Measurements from ENCODE around the gene RAB12.
"Not testable (repeated sequence)": the region's sequence is repeated elsewhere in the genome, so short reads cannot be mapped to it uniquely, and the experiment has no call there.

Gene RAB12, protein sequence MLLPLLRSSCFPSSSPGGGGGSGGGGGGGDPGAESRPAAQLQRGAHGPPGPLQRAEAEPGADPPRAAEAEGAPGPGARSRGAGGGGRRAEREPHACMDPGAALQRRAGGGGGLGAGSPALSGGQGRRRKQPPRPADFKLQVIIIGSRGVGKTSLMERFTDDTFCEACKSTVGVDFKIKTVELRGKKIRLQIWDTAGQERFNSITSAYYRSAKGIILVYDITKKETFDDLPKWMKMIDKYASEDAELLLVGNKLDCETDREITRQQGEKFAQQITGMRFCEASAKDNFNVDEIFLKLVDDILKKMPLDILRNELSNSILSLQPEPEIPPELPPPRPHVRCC

DNA sequence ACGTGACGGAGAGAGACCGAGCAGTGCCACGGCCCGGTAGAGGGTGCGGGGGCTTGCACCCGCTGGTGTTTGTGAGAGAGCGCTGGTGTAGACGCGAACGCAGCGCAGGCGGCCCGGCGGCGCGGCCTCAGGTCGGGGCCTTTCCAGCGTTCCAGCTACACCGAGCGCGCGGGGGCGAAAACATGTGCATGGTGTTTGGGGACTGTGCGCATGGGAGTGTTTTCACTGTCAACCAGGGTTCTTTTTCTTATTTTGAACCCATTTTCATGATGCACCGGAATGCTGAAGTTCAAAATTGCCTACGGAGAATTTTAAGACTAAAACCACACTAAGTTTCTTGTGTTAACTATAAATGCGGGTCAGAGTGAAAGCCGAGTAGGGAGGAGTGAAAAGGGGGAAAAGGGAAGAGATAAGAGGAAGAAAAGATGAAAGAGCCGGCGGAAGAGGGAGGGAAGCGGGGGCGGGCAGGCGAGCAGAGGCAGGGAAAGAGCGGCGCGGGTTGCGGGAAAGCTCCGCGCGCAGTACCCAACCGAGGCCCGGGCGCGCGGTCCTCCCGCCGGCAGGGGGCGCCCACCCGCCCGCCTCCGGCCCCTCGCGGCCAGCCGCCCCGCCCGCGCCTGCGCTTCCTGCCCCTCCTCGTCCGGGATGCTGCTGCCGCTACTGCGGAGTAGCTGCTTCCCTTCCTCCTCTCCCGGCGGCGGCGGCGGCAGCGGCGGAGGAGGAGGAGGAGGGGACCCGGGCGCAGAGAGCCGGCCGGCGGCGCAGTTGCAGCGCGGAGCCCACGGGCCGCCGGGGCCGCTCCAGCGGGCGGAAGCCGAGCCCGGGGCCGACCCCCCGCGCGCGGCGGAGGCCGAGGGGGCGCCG is at the start of gene RAB12:
Gene RAB12 (plus strand): TSS at position 643 of the 864 bp plus-strand sequence. CDS start 3 bp downstream, at position 646.
- DNase-seq (ENCODE audit: low spot score), result peak; percentile 90
- in situ Hi-C loops (cut with MboI; ENCODE audit: low pct_unique_long_range_greater_than_20kb, low sequenced_read_pairs, unreplicated experiment), result no loop called here
- TF ChIP-seq, protein P1, sequence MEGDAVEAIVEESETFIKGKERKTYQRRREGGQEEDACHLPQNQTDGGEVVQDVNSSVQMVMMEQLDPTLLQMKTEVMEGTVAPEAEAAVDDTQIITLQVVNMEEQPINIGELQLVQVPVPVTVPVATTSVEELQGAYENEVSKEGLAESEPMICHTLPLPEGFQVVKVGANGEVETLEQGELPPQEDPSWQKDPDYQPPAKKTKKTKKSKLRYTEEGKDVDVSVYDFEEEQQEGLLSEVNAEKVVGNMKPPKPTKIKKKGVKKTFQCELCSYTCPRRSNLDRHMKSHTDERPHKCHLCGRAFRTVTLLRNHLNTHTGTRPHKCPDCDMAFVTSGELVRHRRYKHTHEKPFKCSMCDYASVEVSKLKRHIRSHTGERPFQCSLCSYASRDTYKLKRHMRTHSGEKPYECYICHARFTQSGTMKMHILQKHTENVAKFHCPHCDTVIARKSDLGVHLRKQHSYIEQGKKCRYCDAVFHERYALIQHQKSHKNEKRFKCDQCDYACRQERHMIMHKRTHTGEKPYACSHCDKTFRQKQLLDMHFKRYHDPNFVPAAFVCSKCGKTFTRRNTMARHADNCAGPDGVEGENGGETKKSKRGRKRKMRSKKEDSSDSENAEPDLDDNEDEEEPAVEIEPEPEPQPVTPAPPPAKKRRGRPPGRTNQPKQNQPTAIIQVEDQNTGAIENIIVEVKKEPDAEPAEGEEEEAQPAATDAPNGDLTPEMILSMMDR (IDR thresholded peaks at IDR 0.05; ENCODE audit: extremely low read depth, insufficient read depth, missing control alignments), result peak; percentile 87

DNA sequence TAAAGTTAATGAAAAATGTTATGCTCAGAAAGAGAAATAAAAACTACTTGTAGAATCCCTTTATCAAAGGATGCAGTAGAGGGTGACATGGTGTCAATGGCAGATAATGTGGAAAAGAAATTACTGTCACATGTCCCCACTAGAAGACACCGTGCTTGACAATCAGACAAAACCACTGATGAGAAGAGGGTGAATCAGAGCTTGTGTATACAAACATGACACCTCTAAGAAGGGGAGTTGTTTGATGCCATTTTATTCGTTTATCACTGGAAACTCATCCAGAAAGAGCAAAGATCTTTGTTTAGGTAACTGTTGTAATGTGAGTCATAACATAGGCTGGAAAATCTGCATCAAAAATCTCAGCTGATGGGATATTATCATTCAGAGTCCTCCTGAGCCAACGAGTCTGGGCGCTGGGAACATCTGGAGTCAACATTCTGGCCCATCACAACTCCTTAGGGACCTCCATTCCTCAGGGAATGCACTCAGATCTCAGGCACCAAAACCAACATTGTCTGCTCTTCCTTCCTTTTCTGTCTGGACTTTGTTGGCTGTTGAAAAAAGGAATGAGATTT is 49.5 kb upstream of the RAB12 start:
- TF ChIP-seq, protein P1 (IDR thresholded peaks at IDR 0.05; ENCODE audit: extremely low read depth, insufficient read depth, missing control alignments), result no peak
- in situ Hi-C loops (cut with MboI; ENCODE audit: low pct_unique_long_range_greater_than_20kb, low sequenced_read_pairs, unreplicated experiment), result no loop called here
- DNase-seq (ENCODE audit: low spot score), result no peak

DNA sequence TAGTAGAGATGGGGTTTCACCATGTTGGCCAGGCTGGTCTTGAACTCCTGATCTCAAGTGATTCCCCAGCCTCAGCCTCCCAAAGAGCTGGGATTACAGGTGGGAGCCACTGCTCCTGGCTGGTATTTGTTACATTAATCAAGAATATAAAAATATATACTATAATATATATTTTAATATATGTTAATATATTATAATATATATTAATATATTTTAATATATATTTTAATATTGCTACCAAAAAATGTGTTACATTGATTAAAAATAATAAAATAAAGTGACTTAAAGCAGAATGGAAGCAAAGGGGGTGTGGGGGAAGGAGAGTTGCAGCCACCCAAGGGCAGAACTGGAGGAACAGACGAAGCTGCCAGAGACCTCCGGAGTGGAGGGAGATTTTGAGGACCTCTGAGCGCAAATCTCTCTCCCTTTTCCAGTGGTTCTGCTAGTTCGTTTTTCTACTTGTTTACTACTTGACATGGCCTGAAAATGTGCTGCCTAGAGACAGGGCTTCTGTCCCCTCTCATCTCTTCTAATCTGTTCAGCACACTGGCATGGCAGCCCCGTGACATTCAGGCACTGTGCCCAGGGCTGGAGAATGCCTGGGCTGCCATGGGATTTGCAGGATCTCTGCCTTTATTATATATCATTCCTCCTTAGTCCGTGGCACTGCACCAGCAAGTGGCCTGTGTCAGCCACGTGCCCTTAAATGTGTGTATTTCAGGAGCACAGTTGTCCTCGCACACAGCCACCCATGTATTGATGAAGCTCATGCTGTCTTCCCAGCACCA is 47.9 kb upstream of the RAB12 start:
- TF ChIP-seq, protein P1 (IDR thresholded peaks at IDR 0.05; ENCODE audit: extremely low read depth, insufficient read depth, missing control alignments), result no peak
- DNase-seq (ENCODE audit: low spot score), result no peak
- in situ Hi-C loops (cut with MboI; ENCODE audit: low pct_unique_long_range_greater_than_20kb, low sequenced_read_pairs, unreplicated experiment), result no loop called here

DNA sequence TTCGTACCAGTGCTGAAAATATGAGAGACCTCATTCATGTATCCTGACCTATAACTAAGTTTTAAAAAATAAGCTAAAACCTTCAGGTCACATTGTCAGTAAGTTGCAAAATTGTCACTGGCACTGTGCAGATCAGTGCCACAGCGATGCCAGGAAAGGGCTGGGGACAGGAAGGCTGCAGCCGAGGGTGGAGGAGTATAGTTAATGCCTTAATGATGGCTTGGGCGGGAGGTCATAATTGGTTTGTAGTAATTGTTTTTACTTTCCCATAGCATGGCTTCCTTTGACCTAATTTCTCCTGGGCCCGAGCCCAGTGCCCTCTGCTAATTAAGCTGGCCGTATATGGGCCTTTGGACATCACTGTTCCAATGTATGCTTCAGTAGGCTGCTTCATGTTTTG is 47.2 kb upstream of the RAB12 start:
- TF ChIP-seq, protein P1 (IDR thresholded peaks at IDR 0.05; ENCODE audit: extremely low read depth, insufficient read depth, missing control alignments), result no peak
- in situ Hi-C loops (cut with MboI; ENCODE audit: low pct_unique_long_range_greater_than_20kb, low sequenced_read_pairs, unreplicated experiment), result no loop called here
- no peak for DNase-seq (ENCODE audit: low spot score)

DNA sequence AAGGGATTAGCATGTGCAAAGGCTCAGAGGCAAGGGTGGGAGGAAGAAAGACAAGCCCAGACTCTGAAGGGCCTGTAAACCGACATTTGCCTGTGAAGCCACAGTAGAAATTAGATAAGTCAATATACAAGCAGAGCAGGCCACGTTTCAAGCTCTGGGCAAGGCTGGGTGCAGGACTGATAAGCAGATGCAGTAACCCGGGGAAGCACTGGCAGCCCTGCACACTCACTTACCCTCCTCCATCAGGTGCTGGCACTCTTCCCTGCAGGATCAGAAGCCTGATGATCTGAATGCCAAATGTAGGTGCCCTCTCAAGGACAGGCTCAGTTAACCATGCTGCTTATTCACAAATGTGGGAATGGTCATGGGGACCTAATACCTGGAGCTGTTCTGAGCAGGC is 46.3 kb upstream of the RAB12 start:
- in situ Hi-C loops (cut with MboI; ENCODE audit: low pct_unique_long_range_greater_than_20kb, low sequenced_read_pairs, unreplicated experiment), result no loop called here
- DNase-seq (ENCODE audit: low spot score), result no peak
- TF ChIP-seq, protein P1 (IDR thresholded peaks at IDR 0.05; ENCODE audit: extremely low read depth, insufficient read depth, missing control alignments), result no peak

DNA sequence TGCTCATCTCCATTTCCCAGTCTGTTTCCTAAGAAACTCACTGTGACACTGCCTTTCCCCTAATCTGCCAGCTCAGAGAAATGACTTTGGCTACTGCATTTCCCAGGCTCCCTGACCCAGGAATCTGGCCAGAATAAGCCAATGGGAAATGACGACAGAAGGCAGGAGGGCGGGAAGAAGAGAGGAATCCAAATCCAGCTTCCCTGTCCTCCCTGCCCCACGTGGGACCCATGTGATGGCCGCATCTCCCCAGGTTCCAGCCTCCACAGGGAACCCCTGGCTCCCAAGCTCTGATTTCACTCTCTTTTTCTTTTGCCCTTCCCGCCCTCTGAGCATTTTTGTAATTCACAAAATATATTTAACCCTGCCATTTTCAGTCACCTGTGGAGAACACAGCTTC is 37.8 kb upstream of the RAB12 start:
- in situ Hi-C loops (cut with MboI; ENCODE audit: low pct_unique_long_range_greater_than_20kb, low sequenced_read_pairs, unreplicated experiment), result no loop called here
- TF ChIP-seq, protein P1 (IDR thresholded peaks at IDR 0.05; ENCODE audit: extremely low read depth, insufficient read depth, missing control alignments), result no peak
- no peak for DNase-seq (ENCODE audit: low spot score)

DNA sequence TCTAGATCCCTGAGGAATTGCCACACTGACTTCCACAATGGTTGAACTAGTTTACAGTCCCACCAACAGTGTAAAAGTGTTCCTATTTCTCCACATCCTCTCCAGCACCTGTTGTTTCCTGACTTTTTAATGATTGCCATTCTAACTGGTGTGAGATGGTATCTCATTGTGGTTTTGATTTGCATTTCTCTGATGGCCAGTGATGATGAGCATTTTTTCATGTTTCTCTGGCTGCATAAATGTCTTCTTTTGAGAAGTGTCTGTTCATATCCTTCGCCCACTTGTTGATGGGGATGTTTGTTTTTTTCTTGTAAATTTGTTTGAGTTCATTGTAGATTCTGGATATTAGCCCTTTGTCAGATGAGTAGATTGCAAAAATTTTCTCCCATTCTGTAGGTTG is 35.5 kb upstream of the RAB12 start:
- DNase-seq (ENCODE audit: low spot score); in situ Hi-C loops (cut with MboI; ENCODE audit: low pct_unique_long_range_greater_than_20kb, low sequenced_read_pairs, unreplicated experiment): not testable (repeated sequence)
